Lung (tissue), 12 donors: ENCODE data around the gene OXCT1. TPM values are rescaled to one million over a fixed set of nuclear protein-coding genes. Genes with fewer than 3 reads are reported as not detected.

ENCODE experiments used
- ATAC-seq: fragments of 200-7000 bp; cut with Tn5 transposase; one replicate; pipeline ENCODE4 v1.9.1; 2020; ENCODE audit warnings: moderate number of reproducible peaks; ENCODE audit not compliant: insufficient read depth, low FRiP score
- DNase-seq, 3 donors: peaks; one replicate each; pipeline ENCODE4 v3.0.0-alpha.2; 2013 to 2017
- H3K27ac ChIP-seq, 2 donors: one replicate each; pipeline ENCODE4 v1.5.1; 2013; ENCODE audit warnings: mild to moderate bottlenecking in 2 of 2, moderate library complexity in 2 of 2, control low read depth in 1 of 2, inconsistent platforms in 1 of 2, low read depth in 1 of 2, low read length in 1 of 2
- H3K27me3 ChIP-seq, 3 donors: one replicate each; pipeline ENCODE4 v1.5.1; 2013; ENCODE audit warnings: low read length in 2 of 3; ENCODE audit not compliant: control insufficient read depth in 3 of 3, insufficient read depth in 3 of 3
- H3K36me3 ChIP-seq, 4 donors: one replicate each; pipeline ENCODE4 v1.5.1; 2013; ENCODE audit warnings: low read length in 4 of 4, mild to moderate bottlenecking in 1 of 4, moderate library complexity in 1 of 4; ENCODE audit not compliant: control insufficient read depth in 4 of 4, insufficient read depth in 4 of 4
- H3K4me1 ChIP-seq, 5 donors: one replicate each; pipeline ENCODE4 v1.5.1; 2013; ENCODE audit warnings: low read length in 5 of 5, mild to moderate bottlenecking in 2 of 5, moderate library complexity in 1 of 5; ENCODE audit not compliant: control insufficient read depth in 5 of 5, insufficient read depth in 5 of 5
- H3K4me3 ChIP-seq: one replicate; pipeline ENCODE4 v1.5.1; 2013; ENCODE audit warnings: mild to moderate bottlenecking, control low read depth, moderate library complexity
- H3K9ac ChIP-seq, 2 donors: one replicate each; pipeline ENCODE4 v1.5.1; 2013; ENCODE audit warnings: low read length in 2 of 2, control low read depth in 1 of 2; ENCODE audit not compliant: insufficient read depth in 1 of 2
- H3K9me3 ChIP-seq, 4 donors: one replicate each; pipeline ENCODE4 v1.5.1; 2013; ENCODE audit warnings: low read length in 3 of 4, mild to moderate bottlenecking in 1 of 4, moderate library complexity in 1 of 4; ENCODE audit not compliant: control insufficient read depth in 4 of 4, insufficient read depth in 3 of 4
- CTCF ChIP-seq: IDR thresholded peaks from 2 replicates; pipeline ENCODE4 v1.5.1; 2012; ENCODE audit warnings: mild to moderate bottlenecking; ENCODE audit errors: control extremely low read depth, extremely low read depth
- WGBS, 2 donors: extraction: QIAGEN DNeasy Blood & Tissue Kit; methylation state at CpG; one replicate each; pipeline ENCODE4 v1.1.7; 2013; 5-methylcytosine and 5-hydroxymethylcytosine counted together
- polyA plus RNA-seq, 2 donors: library from polyadenylated mRNA; stranded (reverse); fragments of 200-250 nt; gene quantifications; one replicate each; pipeline ENCODE4 v1.2.1, GENCODE V29; 2013
- total RNA-seq, 2 donors: library from RNA; depleted of rRNA in 1 of 2; stranded (reverse); fragments of >200 nt in 1 of 2; gene quantifications; one replicate each; pipeline ENCODE4 v1.2.1, GENCODE V29; 2014 to 2021
- donor health status: control.
- donor health status: control.
- donor health status: Bipolar disorder and iron deficiency.
- donor health status: healthy.
- donor health status: DM: yes; HTN: yes; CAD: no.

The OXCT1 gene
- total and polyA plus RNA-seq, 4 donors, result 6.7 to 17.3 (median 12.7) TPM

GRCh38 chr5:41891066-41891707 lies 21.0 kb upstream of the OXCT1 start:
- no peaks in the 10 kb centered on the region for H3K36me3 ChIP-seq
- no peak overlapping the region for H3K9ac ChIP-seq
- TF ChIP-seq CTCF, result no peak
- H3K9me3 ChIP-seq, result no peaks in the 10 kb centered on the region
- no peak overlapping the region for H3K4me3 ChIP-seq
- DNase-seq (no peak), ATAC-seq (no peak)
- peaks cover 0 to 10% (median 3%) of the 10 kb centered on the region in 5 donors for H3K4me1 ChIP-seq
- peaks cover 0 to 6% (median 0%) of the 10 kb centered on the region in 3 donors for H3K27me3 ChIP-seq
- WGBS, 2 donors, result 66 to 75% methylated on average over 2 of the region's 2 CpGs
- no peak overlapping the region for H3K27ac ChIP-seq

GRCh38 chr5:41885286-41885685 lies 15.1 kb upstream of the OXCT1 start:
- no peak overlapping the region for H3K27ac ChIP-seq
- no peaks in the 10 kb centered on the region for H3K36me3 ChIP-seq
- ATAC-seq, result no peak
- no peak overlapping the region for H3K9ac ChIP-seq
- TF ChIP-seq CTCF, result no peak
- no peak for DNase-seq
- no peak overlapping the region for H3K4me3 ChIP-seq
- no peaks in the 10 kb centered on the region for H3K4me1 ChIP-seq
- no peaks in the 10 kb centered on the region for H3K9me3 ChIP-seq
- no peaks in the 10 kb centered on the region for H3K27me3 ChIP-seq

GRCh38 chr5:41883936-41884335 lies 13.7 kb upstream of the OXCT1 start:
- peaks cover 0 to 9% (median 0%) of the 10 kb centered on the region in 5 donors for H3K4me1 ChIP-seq
- H3K27me3 ChIP-seq, result no peaks in the 10 kb centered on the region
- ATAC-seq (no peak), DNase-seq (no peak)
- no peak for TF ChIP-seq CTCF
- H3K4me3 ChIP-seq, result no peak overlapping the region
- no peak overlapping the region for H3K27ac ChIP-seq
- 90 to 93% methylated on average over 2 of the region's 2 CpGs for WGBS, 2 donors
- H3K36me3 ChIP-seq, result no peaks in the 10 kb centered on the region
- H3K9me3 ChIP-seq, result no peaks in the 10 kb centered on the region
- no peak overlapping the region for H3K9ac ChIP-seq

- 80 to 84% methylated on average over 3 of the region's 3 CpGs for WGBS, 2 donors
- no peak overlapping the region for H3K4me3 ChIP-seq
- DNase-seq (no peak), ATAC-seq (no peak)
- H3K4me1 ChIP-seq, result peaks cover 0 to 16% (median 0%) of the 10 kb centered on the region in 5 donors
- no peaks in the 10 kb centered on the region for H3K36me3 ChIP-seq
- no peak overlapping the region for H3K27ac ChIP-seq
- no peak for TF ChIP-seq CTCF
- no peaks in the 10 kb centered on the region for H3K9me3 ChIP-seq
- no peaks in the 10 kb centered on the region for H3K27me3 ChIP-seq
- no peak overlapping the region for H3K9ac ChIP-seq
Measured at GRCh38 chr5:41883243-41883642, 13.0 kb upstream of the OXCT1 start.
